CD14-positive monocyte (primary cell): ENCODE data around the gene RPS24. TPM values are rescaled to one million over a fixed set of nuclear protein-coding genes. Genes with fewer than 3 reads are reported as not detected.

Experiments used
- DNase-seq, 3 donors: peaks; one replicate each; pipeline ENCODE4 v3.0.0-alpha.2; 2011 to 2022
- H2AFZ ChIP-seq: 2 replicates; pipeline ENCODE4 v1.6.0; 2012; ENCODE audit warnings: mild to moderate bottlenecking, low read depth, low read length, inconsistent platforms; ENCODE audit not compliant: insufficient read depth, poor library complexity, severe bottlenecking
- H3K27ac ChIP-seq, 2 donors: 1 replicate in 1 of 2; 2 replicates in 1 of 2; pipeline ENCODE4 v1.5.1; 2012 to 2013; ENCODE audit warnings: low read length in 2 of 2, control low read depth in 1 of 2, inconsistent platforms in 1 of 2, low read depth in 1 of 2, mild to moderate bottlenecking in 1 of 2
- H3K27me3 ChIP-seq, 2 donors: one replicate each; pipeline versions ENCODE4 v1.6.0 to v1.6.1; 2011 to 2013; ENCODE audit warnings: low read length in 2 of 2; ENCODE audit not compliant: control insufficient read depth in 2 of 2, insufficient read depth in 2 of 2
- H3K36me3 ChIP-seq, 2 donors: replicated peaks in 1 of 2; 1 replicate in 1 of 2; 2 replicates in 1 of 2; pipeline versions ENCODE4 v1.5.1 to v1.6.1; 2012 to 2013; ENCODE audit warnings: low read length in 2 of 2, control low read depth in 1 of 2, inconsistent platforms in 1 of 2, mild to moderate bottlenecking in 1 of 2; ENCODE audit not compliant: insufficient read depth in 2 of 2, control insufficient read depth in 1 of 2
- H3K4me1 ChIP-seq, 2 donors: 1 replicate in 1 of 2; 2 replicates in 1 of 2; pipeline versions ENCODE4 v1.5.1 to v1.6.1; 2012 to 2013; ENCODE audit warnings: low read length in 2 of 2, control low read depth in 1 of 2, inconsistent platforms in 1 of 2, mild to moderate bottlenecking in 1 of 2, moderate library complexity in 1 of 2; ENCODE audit not compliant: insufficient read depth in 2 of 2, control insufficient read depth in 1 of 2
- H3K4me2 ChIP-seq: replicated peaks from 2 replicates; pipeline ENCODE3; 2012; ENCODE audit warnings: low read length, moderate library complexity, mild to moderate bottlenecking; ENCODE audit not compliant: poor library complexity, severe bottlenecking; ENCODE audit errors: extremely low read depth
- H3K4me3 ChIP-seq, 3 experiments: fragments of 200-600 bp in 1 of 3; sonication (generic) in 1 of 3; replicated peaks in 1 of 3; 1 replicate in 2 of 3; 2 replicates in 1 of 3; pipeline ENCODE4 v1.5.1; 2011 to 2013; ENCODE audit warnings: low read length in 3 of 3, mild to moderate bottlenecking in 3 of 3, control low read depth in 2 of 3, low read depth in 2 of 3, inconsistent platforms in 1 of 3, moderate library complexity in 1 of 3
- H3K79me2 ChIP-seq: 2 replicates; pipeline ENCODE4 v1.6.0; 2012; ENCODE audit warnings: mild to moderate bottlenecking, control low read depth, inconsistent platforms, low read length, moderate library complexity; ENCODE audit not compliant: insufficient read depth
- H3K9ac ChIP-seq: 2 replicates; pipeline ENCODE4 v1.6.0; 2017; ENCODE audit warnings: low read length, mild to moderate bottlenecking; ENCODE audit not compliant: insufficient read depth, poor library complexity, severe bottlenecking
- H3K9me3 ChIP-seq, 2 donors: replicated peaks in 1 of 2; 1 replicate in 1 of 2; 2 replicates in 1 of 2; pipeline versions ENCODE4 v1.5.1 to v1.6.1; 2012 to 2013; ENCODE audit warnings: low read length in 2 of 2, control low read depth in 1 of 2; ENCODE audit not compliant: control insufficient read depth in 1 of 2, insufficient read depth in 1 of 2
- H4K20me1 ChIP-seq: 2 replicates; pipeline ENCODE4 v1.6.0; 2012; ENCODE audit warnings: mild to moderate bottlenecking, low read length, control low read depth, moderate library complexity; ENCODE audit not compliant: insufficient read depth
- H3K27ac Mint-ChIP-seq, 7 donors: one replicate each; pipeline ENCODE4 v1.8.0; 2020; ENCODE audit warnings: mild to moderate bottlenecking in 7 of 7, mixed read lengths in 7 of 7, moderate library complexity in 6 of 7, inconsistent platforms in 2 of 7
- H3K27me3 Mint-ChIP-seq, 3 donors: one replicate each; pipeline ENCODE4 v1.8.0; 2021 to 2022; ENCODE audit warnings: low read depth in 3 of 3, mild to moderate bottlenecking in 3 of 3, mixed read lengths in 3 of 3, moderate library complexity in 3 of 3, inconsistent platforms in 1 of 3
- H3K36me3 Mint-ChIP-seq, 2 donors: one replicate each; pipeline ENCODE4 v1.8.0; 2020; ENCODE audit warnings: mixed read lengths in 2 of 2, inconsistent platforms in 1 of 2, mild to moderate bottlenecking in 1 of 2
- H3K4me1 Mint-ChIP-seq: one replicate; pipeline ENCODE4 v1.8.0; 2020; ENCODE audit warnings: mild to moderate bottlenecking, mixed read lengths
- H3K4me3 Mint-ChIP-seq, 2 donors: one replicate each; pipeline ENCODE4 v1.8.0; 2020; ENCODE audit warnings: mild to moderate bottlenecking in 2 of 2, mixed read lengths in 2 of 2, moderate library complexity in 1 of 2
- H3K9me3 Mint-ChIP-seq, 7 donors: one replicate each; pipeline ENCODE4 v1.8.0; 2020 to 2022; ENCODE audit warnings: mixed read lengths in 7 of 7, mild to moderate bottlenecking in 6 of 7, moderate library complexity in 6 of 7, inconsistent platforms in 2 of 7
- CTCF ChIP-seq: fragments of 200-600 bp; IDR thresholded peaks from one replicate; pipeline ENCODE4 v1.8.0; 2022; ENCODE audit warnings: antibody characterized with exemption, mild to moderate bottlenecking
- WGBS: methylation state at CpG from one replicate; pipeline ENCODE4 v1.1.5; 2013; ENCODE audit warnings: missing lambda C conversion rate; ENCODE audit not compliant: insufficient coverage; 5-methylcytosine and 5-hydroxymethylcytosine counted together
- intact Hi-C, 2 donors: fragments of 100-400 bp; cut with micrococcal nuclease; formaldehyde crosslinking; loops; one replicate each; pipeline versions ENCODE4 v1.15.0 to v1.15.1; 2023
- polyA plus RNA-seq, 3 donors: library from polyadenylated mRNA; depleted of rRNA in 1 of 3; unstranded in 2 of 3; stranded (reverse) in 1 of 3; fragments of 300-500 nt in 2 of 3; fragments of >200 nt in 1 of 3; fragmentation: Illumina TruSeq in 2 of 3; gene quantifications; 1 replicate in 2 of 3; 2 replicates in 1 of 3; pipeline ENCODE4 v1.2.3, GENCODE V29; 2012 to 2021

The RPS24 gene
- polyA plus RNA-seq, 3 donors: 801 to 2,073 (median 840) TPM

GRCh38 chr10:78000206-78000605 lies 33.5 kb upstream of the RPS24 start:
- Histone ChIP-seq H3K4me2 (no peak overlapping the region), H3K27me3 (no peaks in the 10 kb centered on the region), H2AFZ (no peak overlapping the region), H3K36me3 (peaks cover 60 to 62% of the 10 kb centered on the region in 2 donors), H3K4me1 (no peaks in the 10 kb centered on the region), H4K20me1 (no peaks in the 10 kb centered on the region), H3K4me3 (no peak overlapping the region), H3K9ac (no peak overlapping the region), H3K27ac (no peak overlapping the region), H3K9me3 (no peaks in the 10 kb centered on the region), H3K79me2 (no peaks in the 10 kb centered on the region)
- Mint-ChIP-seq H3K27ac (no peak overlapping the region), H3K27me3 (no peaks in the 10 kb centered on the region), H3K4me1 (no peaks in the 10 kb centered on the region), H3K9me3 (peaks cover 0 to 3% (median 0%) of the 10 kb centered on the region in 7 donors), H3K4me3 (no peak overlapping the region), H3K36me3 (peaks cover 80 to 89% of the 10 kb centered on the region in 2 donors)
- no peak for DNase-seq
- no peak for TF ChIP-seq CTCF
- intact Hi-C loops: no loop called here

GRCh38 chr10:78000956-78001472 lies 32.6 kb upstream of the RPS24 start:
- Histone ChIP-seq H3K36me3 (peaks cover 68 to 70% of the 10 kb centered on the region in 2 donors), H3K9me3 (no peaks in the 10 kb centered on the region), H3K27ac (no peak overlapping the region), H3K4me1 (no peaks in the 10 kb centered on the region), H3K79me2 (no peaks in the 10 kb centered on the region), H3K4me3 (no peak overlapping the region), H2AFZ (no peak overlapping the region), H3K4me2 (no peak overlapping the region), H3K27me3 (no peaks in the 10 kb centered on the region), H4K20me1 (no peaks in the 10 kb centered on the region), H3K9ac (no peak overlapping the region)
- 98% methylated on average over 5 of the region's 6 CpGs for WGBS
- DNase-seq: no peak
- TF ChIP-seq CTCF: no peak
- Mint-ChIP-seq H3K27ac (no peak overlapping the region), H3K9me3 (peaks cover 0 to 3% (median 0%) of the 10 kb centered on the region in 7 donors), H3K36me3 (peaks cover 82 to 91% of the 10 kb centered on the region in 2 donors), H3K4me3 (no peak overlapping the region), H3K27me3 (no peaks in the 10 kb centered on the region), H3K4me1 (no peaks in the 10 kb centered on the region)
- intact Hi-C loops: no loop called here
